K562 (cell line): ENCODE measurements around the gene CPED1. TPM values are rescaled to one million over a fixed set of nuclear protein-coding genes. Genes with fewer than 3 reads are reported as not detected.
A peak's percentile ranks its signal among the peaks of the same experiment; 100 is the strongest.

Source experiments
- BCLAF1 ChIP-seq, 2 experiments: fragments of 450-650 bp in 1 of 2; IDR thresholded peaks; 2 replicates each; pipeline ENCODE4 v1.6.1; 2011 to 2017; ENCODE audit warnings: low read depth in 2 of 2, antibody characterized with exemption in 1 of 2, borderline replicate concordance in 1 of 2, low read length in 1 of 2, mild to moderate bottlenecking in 1 of 2, mixed read lengths in 1 of 2; ENCODE audit not compliant: control insufficient read depth in 1 of 2
- CHCHD3 ChIP-seq: fragments of 250-450 bp; sonication (Bioruptor Pico); IDR thresholded peaks from 2 replicates; pipeline ENCODE4 v2.1.2; 2022; ENCODE audit warnings: mild to moderate bottlenecking
- E2F4 ChIP-seq: sonication (generic); formaldehyde crosslinking; IDR thresholded peaks from 2 replicates; pipeline ENCODE4 v1.8.0; 2022; ENCODE audit warnings: mild to moderate bottlenecking, low read depth, missing genetic modification reagents
- FOXP1 ChIP-seq: sonication (generic); formaldehyde crosslinking; IDR thresholded peaks from 2 replicates; pipeline ENCODE4 v1.8.0; 2022; ENCODE audit warnings: mild to moderate bottlenecking, missing genetic modification reagents
- LARP7 ChIP-seq: fragments of 450-650 bp; IDR thresholded peaks from 2 replicates; pipeline ENCODE4 v1.6.1; 2016
- NCOA2 ChIP-seq, 2 experiments: fragments of 450-650 bp; IDR thresholded peaks; 2 replicates each; pipeline ENCODE4 v1.6.1; 2018; ENCODE audit warnings: mild to moderate bottlenecking in 2 of 2, moderate library complexity in 1 of 2; ENCODE audit not compliant: partially characterized antibody in 2 of 2
- NFRKB ChIP-seq: fragments of 450-650 bp; IDR thresholded peaks from 2 replicates; pipeline ENCODE4 v1.6.1; 2016; ENCODE audit warnings: low read depth
- POLR3A ChIP-seq: IDR thresholded peaks from 2 replicates; pipeline ENCODE4 v1.6.1; 2011; ENCODE audit warnings: borderline replicate concordance, mild to moderate bottlenecking, moderate library complexity; ENCODE audit not compliant: insufficient read length, insufficient read depth; ENCODE audit errors: extremely low read depth
- RHOXF2B ChIP-seq: fragments of 250-450 bp; sonication (Bioruptor Pico); conservative IDR thresholded peaks from 2 replicates; pipeline ENCODE4 v1.5.1; 2021
- SMARCA4 ChIP-seq: fragments of 450-650 bp; IDR thresholded peaks from 2 replicates; pipeline ENCODE4 v1.6.1; 2016
- TEAD1 ChIP-seq, 2 experiments: fragments of 450-650 bp in 1 of 2; sonication (generic) in 1 of 2; formaldehyde crosslinking; IDR thresholded peaks; 2 replicates each; pipeline versions ENCODE4 v1.4.0 to v1.8.0; 2020 to 2022; ENCODE audit warnings: mild to moderate bottlenecking in 2 of 2, missing genetic modification reagents in 1 of 2
- TFAP4 ChIP-seq: sonication (generic); formaldehyde crosslinking; IDR thresholded peaks from 2 replicates; pipeline ENCODE4 v1.8.0; 2022; ENCODE audit warnings: missing genetic modification reagents, mild to moderate bottlenecking, moderate library complexity, borderline replicate concordance
- TGIF2 ChIP-seq: sonication (generic); formaldehyde crosslinking; IDR thresholded peaks from 2 replicates; pipeline ENCODE4 v1.8.1; 2022; ENCODE audit warnings: mild to moderate bottlenecking, missing genetic modification reagents, moderate library complexity
- ZNF347 ChIP-seq: fragments of 450-650 bp; formaldehyde crosslinking; IDR thresholded peaks from 2 replicates; pipeline ENCODE4 v1.4.0; 2020; ENCODE audit warnings: low read depth, mild to moderate bottlenecking, moderate library complexity
- ZNF561 ChIP-seq: fragments of 450-650 bp; formaldehyde crosslinking; conservative IDR thresholded peaks from 2 replicates; pipeline ENCODE4 v1.4.0; 2020; ENCODE audit warnings: mild to moderate bottlenecking, moderate library complexity
- ZNF586 ChIP-seq: fragments of 450-650 bp; formaldehyde crosslinking; conservative IDR thresholded peaks from 2 replicates; pipeline ENCODE4 v1.4.0; 2020; ENCODE audit warnings: mild to moderate bottlenecking, moderate library complexity
- polyA plus RNA-seq, 8 experiments: library from polyadenylated mRNA; depleted of rRNA in 4 of 8; stranded (reverse) in 5 of 8; unstranded in 3 of 8; fragments of >200 nt; fragmentation: Nextera tagmentation in 2 of 8; fragmentation: Illumina TruSeq in 1 of 8; extraction: Ambion mirVana in 2 of 8; extraction: Trizol in 1 of 8; gene quantifications; 2 replicates each; pipeline versions ENCODE4 v1.2.1 to v1.2.3, GENCODE V29; 2011 to 2014; ENCODE audit warnings: inconsistent platforms in 1 of 8, missing spikeins in 1 of 8
- total RNA-seq, 7 experiments: library from RNA; depleted of rRNA in 6 of 7; stranded (reverse); fragments of >200 nt in 6 of 7; fragmentation: Illumina TruSeq in 2 of 7; extraction: Trizol in 2 of 7; gene quantifications; 2 replicates each; pipeline versions ENCODE4 v1.2.1 to v1.2.3, GENCODE V29; 2011 to 2021; ENCODE audit warnings: low replicate concordance in 1 of 7
- TF ChIP-seq, protein P1 (sequence below): fragments of 200-800 bp; sonication (Bioruptor generic); IDR thresholded peaks from 2 replicates; pipeline ENCODE4 v1.6.1; 2016; ENCODE audit warnings: missing genetic modification characterization, missing compliant biosample characterization

The CPED1 gene
- total and polyA plus RNA-seq, 9 of the 15 experiments (the other 6 are each of a cell fraction or from before 2014, with no cell fraction given): 195 to 393 (median 290) TPM

DNA sequence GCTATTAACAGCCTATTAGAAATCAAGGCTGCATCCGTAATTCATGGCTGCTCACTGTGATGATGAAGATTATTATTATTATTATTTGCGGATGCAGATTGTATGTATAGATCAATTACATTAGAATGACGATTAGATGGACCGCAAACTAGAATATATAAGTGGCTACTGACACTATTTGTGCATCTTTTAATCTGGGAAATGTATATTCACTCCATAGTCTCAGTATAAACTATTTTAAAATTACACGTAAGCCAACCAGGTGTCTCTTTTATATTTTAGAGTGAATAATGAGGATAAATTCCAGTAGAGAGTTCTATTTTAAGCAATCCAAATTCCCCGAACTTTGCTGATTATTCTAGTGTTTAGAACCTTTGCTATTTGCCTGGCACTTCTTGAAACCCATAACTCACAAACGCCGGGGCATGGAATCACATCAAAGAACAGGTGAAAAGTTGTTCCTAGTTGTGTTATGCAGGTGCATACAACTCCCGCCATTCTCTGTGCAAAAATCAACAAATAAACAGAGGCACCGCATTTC is 38.4 kb upstream of the CPED1 start (continued):
- no peak for TF ChIP-seq LARP7
- 0 out of 2 replicates have a peak, but pooled peaks have one; percentile 8 for TF ChIP-seq ZNF347 (CRISPR knock-in tag)
- TF ChIP-seq NFRKB: no peak
- TF ChIP-seq POLR3A: no peak
- TF ChIP-seq FOXP1 (CRISPR knock-in tag): peak; percentile 86; the same call in 1 of the 2 replicates
- 0 out of 2 replicates have a peak, but pooled peaks have one; percentile 30 for TF ChIP-seq E2F4
- TF ChIP-seq NCOA2 (IDR thresholded peaks at IDR 0.05; ENCODE audit: partially characterized antibody in 2 of 2): peak in 1 of 2 experiments; percentile 25
- TF ChIP-seq, protein P1, sequence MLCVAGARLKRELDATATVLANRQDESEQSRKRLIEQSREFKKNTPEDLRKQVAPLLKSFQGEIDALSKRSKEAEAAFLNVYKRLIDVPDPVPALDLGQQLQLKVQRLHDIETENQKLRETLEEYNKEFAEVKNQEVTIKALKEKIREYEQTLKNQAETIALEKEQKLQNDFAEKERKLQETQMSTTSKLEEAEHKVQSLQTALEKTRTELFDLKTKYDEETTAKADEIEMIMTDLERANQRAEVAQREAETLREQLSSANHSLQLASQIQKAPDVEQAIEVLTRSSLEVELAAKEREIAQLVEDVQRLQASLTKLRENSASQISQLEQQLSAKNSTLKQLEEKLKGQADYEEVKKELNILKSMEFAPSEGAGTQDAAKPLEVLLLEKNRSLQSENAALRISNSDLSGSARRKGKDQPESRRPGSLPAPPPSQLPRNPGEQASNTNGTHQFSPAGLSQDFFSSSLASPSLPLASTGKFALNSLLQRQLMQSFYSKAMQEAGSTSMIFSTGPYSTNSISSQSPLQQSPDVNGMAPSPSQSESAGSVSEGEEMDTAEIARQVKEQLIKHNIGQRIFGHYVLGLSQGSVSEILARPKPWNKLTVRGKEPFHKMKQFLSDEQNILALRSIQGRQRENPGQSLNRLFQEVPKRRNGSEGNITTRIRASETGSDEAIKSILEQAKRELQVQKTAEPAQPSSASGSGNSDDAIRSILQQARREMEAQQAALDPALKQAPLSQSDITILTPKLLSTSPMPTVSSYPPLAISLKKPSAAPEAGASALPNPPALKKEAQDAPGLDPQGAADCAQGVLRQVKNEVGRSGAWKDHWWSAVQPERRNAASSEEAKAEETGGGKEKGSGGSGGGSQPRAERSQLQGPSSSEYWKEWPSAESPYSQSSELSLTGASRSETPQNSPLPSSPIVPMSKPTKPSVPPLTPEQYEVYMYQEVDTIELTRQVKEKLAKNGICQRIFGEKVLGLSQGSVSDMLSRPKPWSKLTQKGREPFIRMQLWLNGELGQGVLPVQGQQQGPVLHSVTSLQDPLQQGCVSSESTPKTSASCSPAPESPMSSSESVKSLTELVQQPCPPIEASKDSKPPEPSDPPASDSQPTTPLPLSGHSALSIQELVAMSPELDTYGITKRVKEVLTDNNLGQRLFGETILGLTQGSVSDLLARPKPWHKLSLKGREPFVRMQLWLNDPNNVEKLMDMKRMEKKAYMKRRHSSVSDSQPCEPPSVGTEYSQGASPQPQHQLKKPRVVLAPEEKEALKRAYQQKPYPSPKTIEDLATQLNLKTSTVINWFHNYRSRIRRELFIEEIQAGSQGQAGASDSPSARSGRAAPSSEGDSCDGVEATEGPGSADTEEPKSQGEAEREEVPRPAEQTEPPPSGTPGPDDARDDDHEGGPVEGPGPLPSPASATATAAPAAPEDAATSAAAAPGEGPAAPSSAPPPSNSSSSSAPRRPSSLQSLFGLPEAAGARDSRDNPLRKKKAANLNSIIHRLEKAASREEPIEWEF (CRISPR knock-in tag): peak; percentile 48; the same call in 1 of the 2 replicates
- no peak for TF ChIP-seq TFAP4 (CRISPR knock-in tag)
- no peak for TF ChIP-seq CHCHD3 (CRISPR knock-in tag)
- TF ChIP-seq ZNF561 (CRISPR knock-in tag): no peak
- peak; percentile 7; the same call in 1 of the 2 replicates for TF ChIP-seq TGIF2 (CRISPR knock-in tag)
- TF ChIP-seq RHOXF2B: 0 out of 2 replicates have a peak, but pooled peaks have one; percentile 13
- 0 out of 4 replicates have a peak, but pooled peaks of 1 of the 2 experiments have one; percentile 77 for TF ChIP-seq TEAD1 (CRISPR knock-in tag; IDR thresholded peaks at IDR 0.05)
- no peak for TF ChIP-seq ZNF586 (CRISPR knock-in tag)
- TF ChIP-seq BCLAF1 (IDR thresholded peaks at IDR 0.05; ENCODE audit: borderline replicate concordance in 1 of 2, control insufficient read depth in 1 of 2, low read depth in 2 of 2, low read length in 1 of 2): no peak; a peak in 1 of 4 replicates
- 0 out of 2 replicates have a peak, but pooled peaks have one; percentile 4 for TF ChIP-seq SMARCA4
